Caco-2 (cell line): Measurements from ENCODE around the gene TK2. TPM values are rescaled to one million over a fixed set of nuclear protein-coding genes. Genes with fewer than 3 reads are reported as not detected.
"Not testable (repeated sequence)": the region's sequence is repeated elsewhere in the genome, so short reads cannot be mapped to it uniquely, and the experiment has no call there.

ENCODE experiments used
- BruUV-seq: library from RNA; stranded (reverse); fragments of 400-500 nt; replicated peaks from 2 replicates; lab custom pipeline; 2021; lab: Mats Ljungman, UMichigan
- CTCF ChIA-PET: fragments of 300-600 bp; sonication (Branson Sonifier 250); formaldehyde crosslinking; loops from one replicate; lab custom pipeline; 2022; ENCODE audit warnings: antibody characterized with exemption; lab: Charles Lee
- POLR2A ChIA-PET: fragments of 300-600 bp; sonication (Branson Sonifier 250); formaldehyde crosslinking; loops from one replicate; lab custom pipeline; 2022; ENCODE audit warnings: antibody characterized with exemption; lab: Charles Lee
- DNase-seq, 2 experiments: peaks; one replicate each; pipeline versions ENCODE4 v3.0.0 to v3.0.0-alpha.2; 2020 to 2022
- H3K27me3 ChIP-seq: replicated peaks from 2 replicates; pipeline ENCODE4 v1.6.0; 2011; ENCODE audit warnings: low read length; ENCODE audit not compliant: control insufficient read depth, insufficient read depth
- H3K36me3 ChIP-seq: 2 replicates; pipeline ENCODE4 v1.5.1; 2011; ENCODE audit warnings: low read length; ENCODE audit not compliant: control insufficient read depth, insufficient read depth
- H3K4me1 ChIP-seq: fragments of 250-450 bp; sonication (Bioruptor Pico); 2 replicates; pipeline ENCODE4 v1.5.1; 2020; ENCODE audit warnings: mild to moderate bottlenecking
- H3K4me3 ChIP-seq: 2 replicates; pipeline ENCODE4 v1.5.1; 2011; ENCODE audit warnings: low read depth, mild to moderate bottlenecking, control low read depth, low read length
- H3K9me3 ChIP-seq: fragments of 250-450 bp; sonication (Bioruptor Pico); 2 replicates; pipeline ENCODE4 v1.5.1; 2020; ENCODE audit warnings: mild to moderate bottlenecking, moderate library complexity
- H3K27ac Mint-ChIP-seq: one replicate; pipeline ENCODE4 v1.8.0; 2022; ENCODE audit warnings: mixed read lengths; ENCODE audit not compliant: unreplicated experiment
- H3K27me3 Mint-ChIP-seq: one replicate; pipeline ENCODE4 v1.8.0; 2022; ENCODE audit warnings: mixed read lengths; ENCODE audit not compliant: insufficient read depth, unreplicated experiment
- H3K36me3 Mint-ChIP-seq: one replicate; pipeline ENCODE4 v1.8.0; 2022; ENCODE audit warnings: mild to moderate bottlenecking, mixed read lengths; ENCODE audit not compliant: insufficient read depth, unreplicated experiment
- H3K4me1 Mint-ChIP-seq: one replicate; pipeline ENCODE4 v1.8.0; 2022; ENCODE audit warnings: low read depth, mixed read lengths; ENCODE audit not compliant: unreplicated experiment
- H3K4me3 Mint-ChIP-seq: one replicate; pipeline ENCODE4 v1.8.0; 2022; ENCODE audit warnings: mild to moderate bottlenecking, moderate library complexity, mixed read lengths; ENCODE audit not compliant: unreplicated experiment
- H3K9me3 Mint-ChIP-seq: one replicate; pipeline ENCODE4 v1.8.0; 2022; ENCODE audit warnings: mixed read lengths; ENCODE audit not compliant: unreplicated experiment
- CTCF ChIP-seq, 2 experiments: fragments of 200-600 bp in 1 of 2; IDR thresholded peaks; 1 replicate in 1 of 2; 2 replicates in 1 of 2; pipeline versions ENCODE4 v1.5.1 to v1.8.0; 2011 to 2022; ENCODE audit warnings: antibody characterized with exemption in 1 of 2, control low read depth in 1 of 2, inconsistent platforms in 1 of 2, low read depth in 1 of 2, low read length in 1 of 2, mild to moderate bottlenecking in 1 of 2, moderate library complexity in 1 of 2; ENCODE audit not compliant: insufficient read depth in 1 of 2, severe bottlenecking in 1 of 2, unreplicated experiment in 1 of 2
- intact Hi-C: fragments of 100-400 bp; cut with micrococcal nuclease; formaldehyde crosslinking; loops from one replicate; pipeline ENCODE4 v1.10.0; 2022; ENCODE audit not compliant: unreplicated experiment
- total RNA-seq: library from RNA; stranded (reverse); gene quantifications from 2 replicates; pipeline ENCODE4 v1.2.3, GENCODE V29; 2022

The TK2 gene
- total RNA-seq, 1 experiment from 2014 or later, result 18.2 TPM

GRCh38 chr16:66596986-66597848 lies 47.3 kb upstream of the TK2 start:
- Mint-ChIP-seq H3K4me3 (no peak overlapping the region), H3K9me3 (no peaks in the 10 kb centered on the region), H3K4me1 (no peaks in the 10 kb centered on the region), H3K27ac (no peak overlapping the region), H3K27me3 (peaks cover 4% of the 10 kb centered on the region), H3K36me3 (no peaks in the 10 kb centered on the region)
- H3K36me3 ChIP-seq, result no peaks in the 10 kb centered on the region
- intact Hi-C loops, result no loop called here
- BruUV-seq, result no TSS peak
- TF ChIP-seq CTCF (IDR thresholded peaks at IDR 0.05; ENCODE audit: insufficient read depth in 1 of 2, low read depth in 1 of 2, low read length in 1 of 2, severe bottlenecking in 1 of 2, unreplicated experiment in 1 of 2), result no peak
- ChIA-PET CTCF (interaction anchor here (0.9 to 2.0 kb wide), 2 partner anchors 11 to 190 kb away, joined by 3 to 10 read pairs; no protein-coding TSS in a partner anchor), POLR2A (no interaction called here)
- H3K4me1 ChIP-seq, result no peaks in the 10 kb centered on the region
- no peaks in the 10 kb centered on the region for H3K27me3 ChIP-seq
- no peak overlapping the region for H3K4me3 ChIP-seq
- peaks cover 5% of the 10 kb centered on the region; the same call in 1 of the 2 replicates for H3K9me3 ChIP-seq
- DNase-seq, result no peak

- H3K27ac Mint-ChIP-seq, H3K27me3 ChIP-seq, H3K4me3 ChIP-seq, H3K4me1 ChIP-seq, POLR2A ChIA-PET, BruUV-seq, DNase-seq, H3K4me3 Mint-ChIP-seq, intact Hi-C loops, H3K4me1 Mint-ChIP-seq, H3K36me3 ChIP-seq, H3K36me3 Mint-ChIP-seq, H3K27me3 Mint-ChIP-seq, H3K9me3 ChIP-seq, H3K9me3 Mint-ChIP-seq: not testable (repeated sequence)
- CTCF ChIA-PET, result interaction anchor here (0.9 to 2.0 kb wide), 2 partner anchors 12 to 189 kb away, joined by 3 to 10 read pairs; no protein-coding TSS in a partner anchor
Measured at GRCh38 chr16:66596559-66596958, 46.6 kb upstream of the TK2 start.

DNA sequence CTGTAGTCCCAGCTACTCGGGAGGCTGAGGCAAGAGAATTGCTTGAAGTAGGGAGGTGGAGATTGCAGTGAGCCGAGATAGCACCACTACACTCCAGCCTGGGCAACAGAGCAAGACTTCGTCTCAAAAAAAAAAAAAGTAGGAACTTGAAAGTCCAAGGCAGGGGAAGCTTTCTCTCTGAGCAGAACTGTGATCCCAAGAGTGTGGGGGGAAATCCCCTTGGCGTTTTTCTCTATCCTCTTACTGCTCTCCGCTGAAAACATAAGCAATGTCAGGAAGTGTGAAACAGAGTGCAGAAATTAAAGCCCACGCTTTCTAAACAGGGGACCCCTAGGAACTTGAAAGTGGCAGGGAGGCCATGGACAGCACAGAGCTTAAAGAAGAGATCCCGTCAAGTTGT lies 44.8 kb upstream of the TK2 start:
- no peaks in the 10 kb centered on the region for H3K27me3 ChIP-seq
- no TSS peak for BruUV-seq
- Mint-ChIP-seq H3K27me3 (peaks cover 4% of the 10 kb centered on the region), H3K36me3 (no peaks in the 10 kb centered on the region), H3K27ac (no peak overlapping the region), H3K4me3 (no peak overlapping the region), H3K4me1 (no peaks in the 10 kb centered on the region), H3K9me3 (no peaks in the 10 kb centered on the region)
- DNase-seq, result no peak
- intact Hi-C loops, result no loop called here
- ChIA-PET CTCF (no interaction called here), POLR2A (no interaction called here)
- no peaks in the 10 kb centered on the region for H3K9me3 ChIP-seq
- no peak overlapping the region for H3K4me3 ChIP-seq
- H3K4me1 ChIP-seq, result no peaks in the 10 kb centered on the region
- TF ChIP-seq CTCF (IDR thresholded peaks at IDR 0.05; ENCODE audit: insufficient read depth in 1 of 2, low read depth in 1 of 2, low read length in 1 of 2, severe bottlenecking in 1 of 2, unreplicated experiment in 1 of 2), result no peak
- H3K36me3 ChIP-seq, result no peaks in the 10 kb centered on the region
